ENCODE data around the gene CDKN2B-AS1.

GRCh38 chr9:21996858-21997257 lies 2.3 kb downstream of the CDKN2B-AS1 start:
- TF ChIP-seq, protein P1, sequence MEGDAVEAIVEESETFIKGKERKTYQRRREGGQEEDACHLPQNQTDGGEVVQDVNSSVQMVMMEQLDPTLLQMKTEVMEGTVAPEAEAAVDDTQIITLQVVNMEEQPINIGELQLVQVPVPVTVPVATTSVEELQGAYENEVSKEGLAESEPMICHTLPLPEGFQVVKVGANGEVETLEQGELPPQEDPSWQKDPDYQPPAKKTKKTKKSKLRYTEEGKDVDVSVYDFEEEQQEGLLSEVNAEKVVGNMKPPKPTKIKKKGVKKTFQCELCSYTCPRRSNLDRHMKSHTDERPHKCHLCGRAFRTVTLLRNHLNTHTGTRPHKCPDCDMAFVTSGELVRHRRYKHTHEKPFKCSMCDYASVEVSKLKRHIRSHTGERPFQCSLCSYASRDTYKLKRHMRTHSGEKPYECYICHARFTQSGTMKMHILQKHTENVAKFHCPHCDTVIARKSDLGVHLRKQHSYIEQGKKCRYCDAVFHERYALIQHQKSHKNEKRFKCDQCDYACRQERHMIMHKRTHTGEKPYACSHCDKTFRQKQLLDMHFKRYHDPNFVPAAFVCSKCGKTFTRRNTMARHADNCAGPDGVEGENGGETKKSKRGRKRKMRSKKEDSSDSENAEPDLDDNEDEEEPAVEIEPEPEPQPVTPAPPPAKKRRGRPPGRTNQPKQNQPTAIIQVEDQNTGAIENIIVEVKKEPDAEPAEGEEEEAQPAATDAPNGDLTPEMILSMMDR (IDR thresholded peaks at IDR 0.05) = no peak
- TF ChIP-seq POLR2A (IDR thresholded peaks at IDR 0.05) = no peak

Measured in sigmoid colon (tissue), 3 donors.